Stimulated activated CD4-positive, alpha-beta T cell treated with anti-CD3 and anti-CD28 coated beads, Interleukin-1b, Interleukin-23, amount 100 ng/mL, for 48 hours (primary cell): ENCODE measurements around the gene PGM5.
"Not testable (repeated sequence)": the region's sequence is repeated elsewhere in the genome, so short reads cannot be mapped to it uniquely, and the experiment has no call there.

ENCODE experiments used
- DNase-seq: peaks from one replicate; pipeline ENCODE4 v3.0.0-alpha.2; 2020

The PGM5 gene

GRCh38 chr9:68356380-68357118 lies at the start of gene PGM5:
TSS of gene PGM5 (plus strand) at chr9:68356611. CDS start at chr9:68357128, 517 bp downstream.
- not testable (repeated sequence) for DNase-seq

GRCh38 chr9:68307127-68307526 lies 49.3 kb upstream of the PGM5 start:
- DNase-seq, result not testable (repeated sequence)

GRCh38 chr9:68307654-68308053 lies 48.8 kb upstream of the PGM5 start:
- not testable (repeated sequence) for DNase-seq

GRCh38 chr9:68311208-68311607 lies 45.2 kb upstream of the PGM5 start:
- not testable (repeated sequence) for DNase-seq

DNA sequence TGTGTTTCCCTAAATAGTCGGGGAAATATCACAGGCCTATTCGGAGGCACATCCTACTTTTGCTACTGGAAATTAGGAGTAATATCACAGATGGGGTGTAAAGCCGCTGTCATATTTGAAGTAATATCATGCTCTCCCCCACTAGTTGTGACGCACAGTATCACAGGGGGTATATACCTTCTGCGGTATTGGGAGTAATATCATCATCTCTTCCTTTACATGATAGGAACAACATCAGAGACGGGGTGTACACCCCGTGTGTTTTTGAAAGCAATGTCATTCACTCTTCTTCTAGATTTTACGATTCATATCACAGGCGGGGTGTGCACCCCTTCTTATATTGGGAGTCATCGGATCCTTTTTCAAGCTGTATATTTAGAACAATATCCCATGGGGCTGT lies 38.2 kb upstream of the PGM5 start:
- DNase-seq, result not testable (repeated sequence)

GRCh38 chr9:68323749-68324148 lies 32.7 kb upstream of the PGM5 start:
- not testable (repeated sequence) for DNase-seq

DNA sequence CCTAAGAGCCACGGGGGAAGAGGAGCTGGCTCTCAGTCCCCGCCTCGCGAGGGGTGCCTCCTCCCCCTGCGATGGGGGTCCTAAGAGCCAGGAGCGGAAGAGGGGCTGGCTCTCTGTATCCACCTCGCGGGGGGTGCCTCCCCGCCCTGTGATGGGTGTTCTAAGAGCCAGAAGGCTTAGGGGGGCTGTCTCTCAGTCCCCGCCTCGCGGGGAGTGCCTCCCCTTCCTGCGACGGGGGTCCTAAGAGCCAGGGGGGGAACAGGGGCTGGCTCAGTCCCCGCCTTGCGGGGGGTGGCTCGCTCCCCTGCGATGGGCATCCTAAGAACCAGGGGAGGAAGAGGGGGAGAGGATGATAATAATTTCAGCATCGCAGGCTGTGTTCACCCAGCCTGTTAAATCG lies 31.9 kb upstream of the PGM5 start:
- DNase-seq, result not testable (repeated sequence)

GRCh38 chr9:68329106-68329505 lies 27.3 kb upstream of the PGM5 start:
- DNase-seq, result not testable (repeated sequence)

DNA sequence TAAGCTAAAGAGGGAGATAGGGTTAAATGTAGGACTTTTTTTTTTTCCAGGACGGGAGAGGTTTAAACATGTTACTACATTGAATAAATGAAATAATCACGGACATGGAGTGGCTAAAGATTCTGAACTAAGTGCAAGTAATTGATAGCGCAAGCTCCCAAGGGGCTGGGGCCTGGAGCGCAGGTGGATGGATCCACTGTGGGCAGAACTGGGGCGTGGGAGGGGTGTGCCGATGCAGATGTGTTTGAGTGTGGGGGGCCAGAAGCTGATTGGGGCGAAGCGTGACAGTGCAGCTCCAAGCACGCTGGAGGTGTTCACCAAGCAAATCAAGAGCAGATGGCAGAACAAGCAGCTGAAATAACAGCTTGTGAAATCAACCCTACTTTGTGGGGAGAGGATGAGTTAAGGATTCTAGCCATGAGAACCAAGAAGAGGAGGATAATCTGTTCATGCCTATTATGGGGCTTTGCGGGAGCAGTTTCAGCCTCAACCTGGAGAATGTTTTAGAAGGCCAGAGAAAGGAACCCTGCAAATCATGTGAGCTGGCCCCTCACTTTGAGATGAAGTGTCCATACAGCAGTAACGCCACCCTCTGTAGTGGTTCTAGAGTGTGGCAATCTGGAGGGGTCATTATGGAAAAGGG lies 25.8 kb upstream of the PGM5 start:
- DNase-seq, result not testable (repeated sequence)

DNA sequence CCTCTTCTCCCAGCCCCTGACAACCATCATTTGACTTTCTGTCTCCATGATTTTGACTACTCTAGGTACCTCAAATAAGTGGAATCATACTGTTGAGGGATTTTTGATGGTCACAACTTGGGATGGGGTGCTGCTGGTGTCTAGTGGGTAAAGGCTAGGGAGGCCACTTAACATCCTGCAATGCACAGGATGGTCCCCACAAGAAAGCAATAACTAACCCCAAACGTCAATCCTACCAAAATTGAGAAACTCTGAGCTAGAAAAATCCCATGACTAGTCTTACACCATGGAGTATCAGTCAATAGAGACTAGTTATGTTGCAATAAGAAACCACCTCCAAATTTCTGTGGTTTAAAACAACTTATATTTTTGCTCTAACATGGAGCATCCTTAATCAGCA lies 24.3 kb upstream of the PGM5 start:
- not testable (repeated sequence) for DNase-seq

- DNase-seq, result not testable (repeated sequence)
Observed at GRCh38 chr9:68335935-68336334, 20.5 kb upstream of the PGM5 start.

DNA sequence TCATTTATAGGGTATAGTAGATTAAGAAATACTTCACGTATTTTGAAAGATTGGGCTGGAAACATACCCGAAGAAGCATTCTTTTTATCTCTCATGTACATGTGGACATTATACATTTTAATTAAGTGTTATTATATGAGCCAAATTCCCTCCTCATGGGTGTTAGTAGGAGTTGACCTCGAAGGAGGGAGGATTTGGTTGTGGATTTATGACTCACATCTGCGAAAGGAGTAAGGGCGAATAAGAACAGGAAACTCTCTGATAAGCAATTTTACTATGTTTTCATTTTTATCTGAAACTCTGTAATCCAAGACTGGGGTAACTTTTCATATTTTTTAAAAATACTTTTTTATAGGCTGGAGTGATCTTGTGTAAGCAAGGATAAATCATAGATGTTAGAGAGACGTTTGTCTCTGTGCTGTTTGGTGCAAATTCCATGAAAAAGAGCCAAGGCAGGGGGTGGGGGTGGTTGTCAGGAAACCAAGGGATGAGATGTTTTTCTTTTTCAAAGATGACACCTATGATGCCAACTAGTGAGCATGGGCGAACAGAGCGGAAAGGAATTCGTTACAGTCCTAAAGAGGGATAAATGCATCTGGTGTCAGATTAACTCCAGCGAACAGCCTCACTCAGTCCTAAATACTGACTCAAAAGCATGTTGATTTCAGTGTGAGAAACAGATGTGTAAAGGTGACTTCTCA lies 19.6 kb upstream of the PGM5 start:
- DNase-seq, result not testable (repeated sequence)

GRCh38 chr9:68338000-68338399 lies 18.4 kb upstream of the PGM5 start:
- not testable (repeated sequence) for DNase-seq

- not testable (repeated sequence) for DNase-seq
Observed at GRCh38 chr9:68342265-68343025, 14.0 kb upstream of the PGM5 start.

- DNase-seq, result not testable (repeated sequence)
Observed at GRCh38 chr9:68343242-68343641, 13.2 kb upstream of the PGM5 start.

DNA sequence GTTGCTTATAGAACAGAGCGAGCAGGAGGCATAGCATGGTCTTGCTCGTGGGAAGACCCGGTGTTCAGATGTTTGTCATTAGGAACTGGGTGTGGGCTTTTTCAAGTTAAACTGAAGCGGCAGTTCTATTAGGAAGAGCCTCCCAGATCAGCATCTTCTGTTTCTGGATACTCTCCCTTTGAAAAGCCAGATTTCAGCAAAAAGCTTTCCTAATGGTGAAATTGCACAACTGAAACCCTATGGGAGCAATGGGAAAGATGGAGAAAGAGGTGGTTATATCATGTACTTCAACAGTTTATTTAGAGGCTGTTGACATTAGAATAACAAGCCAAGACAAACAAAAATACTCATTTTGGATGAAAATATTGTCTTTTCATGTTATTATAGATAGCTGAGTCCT lies 12.4 kb upstream of the PGM5 start:
- DNase-seq, result not testable (repeated sequence)

DNA sequence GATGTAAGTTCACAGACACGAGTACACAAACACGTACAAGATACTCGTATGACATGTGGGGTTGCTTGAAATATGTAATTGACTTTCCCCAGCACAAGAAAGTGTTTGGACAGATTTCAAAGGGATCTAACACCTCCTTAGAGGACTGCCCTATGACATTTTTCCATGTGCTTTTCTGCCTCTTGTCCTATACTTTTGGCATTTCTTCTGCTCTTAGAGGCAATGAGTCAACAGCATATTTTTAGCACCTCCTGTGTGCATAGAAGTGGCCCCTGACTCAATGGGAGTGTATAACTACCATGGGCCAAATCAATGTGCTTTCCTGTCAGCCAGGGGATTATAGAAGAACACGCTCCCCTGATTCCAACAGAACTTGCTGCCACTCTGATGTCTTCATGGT lies 4.7 kb upstream of the PGM5 start:
- DNase-seq, result not testable (repeated sequence)

DNA sequence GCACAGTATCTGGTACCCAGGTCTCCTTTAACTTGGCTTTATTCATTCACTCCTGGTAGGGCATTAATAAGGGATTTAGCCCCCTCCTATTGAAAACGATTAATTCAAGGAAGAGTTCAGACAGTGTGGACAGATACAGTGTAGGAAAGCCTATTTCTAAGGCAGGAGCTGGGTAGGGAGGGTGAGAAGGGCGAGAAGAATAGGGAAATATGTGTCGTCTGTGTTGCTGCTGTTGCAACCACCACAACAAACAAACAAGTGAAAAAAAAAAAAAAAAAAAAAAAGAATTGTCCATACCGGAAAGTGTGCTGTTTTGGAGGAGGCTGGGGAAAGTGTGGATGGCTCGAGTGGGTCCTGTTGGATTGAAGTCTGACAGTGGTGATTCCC lies 425 bp upstream of the PGM5 start:
- DNase-seq, result not testable (repeated sequence)

GRCh38 chr9:68357119-68357714 lies 806 bp downstream of the PGM5 start:
- DNase-seq, result not testable (repeated sequence)

DNA sequence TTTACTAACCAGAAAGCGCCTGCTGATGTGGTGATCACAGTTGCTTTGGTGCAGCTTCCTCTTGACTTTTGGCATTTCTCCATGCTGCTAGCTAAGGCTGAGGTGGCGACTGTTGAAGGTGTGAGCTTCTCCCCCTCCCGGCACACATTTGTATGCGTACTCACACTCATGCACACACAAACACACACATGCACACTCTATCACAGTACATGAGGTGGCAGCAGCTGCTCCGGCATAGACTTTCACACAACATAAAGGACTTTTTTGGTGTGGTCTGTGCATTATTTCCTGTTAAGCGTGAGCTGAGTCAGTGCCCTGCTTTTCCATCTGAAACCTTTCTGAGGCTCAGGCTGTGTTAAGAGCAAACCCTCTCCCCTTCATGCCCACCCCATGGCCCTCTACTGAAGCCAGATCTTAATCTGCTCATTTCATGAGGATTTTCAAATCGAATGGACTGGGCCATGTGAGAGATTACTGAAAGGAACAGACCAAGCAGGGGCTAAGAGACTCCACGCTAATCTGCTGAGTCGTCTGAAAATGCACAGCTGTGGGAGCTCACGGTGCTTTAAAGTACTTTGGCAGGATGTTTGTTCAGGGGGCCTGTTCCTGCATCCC lies 10.6 kb downstream of the PGM5 start:
- DNase-seq, result not testable (repeated sequence)

- DNase-seq, result not testable (repeated sequence)
Observed at GRCh38 chr9:68375789-68376188, 19.4 kb downstream of the PGM5 start.

- DNase-seq, result not testable (repeated sequence)
Observed at GRCh38 chr9:68377723-68378122, 21.3 kb downstream of the PGM5 start.
